OCI-LY3 (cell line): ENCODE measurements around the gene OPRL1.

Experiments used
- H2AFZ ChIP-seq: fragments of 200-600, 300-600 bp; shearing (Covaris generic); 2 replicates; pipeline ENCODE4 v1.6.0; 2014; ENCODE audit warnings: antibody characterized with exemption, low read depth, low read length
- H3K27ac ChIP-seq: fragments of 200-600, 300-600 bp; sonication (generic); 2 replicates; pipeline ENCODE4 v1.5.1; 2014; ENCODE audit warnings: mild to moderate bottlenecking, low read length, moderate library complexity, mixed read lengths
- H3K27me3 ChIP-seq: fragments of 200-600, 300-600 bp; sonication (generic); 2 replicates; pipeline ENCODE4 v1.6.1; 2014; ENCODE audit warnings: low read depth, low read length, mixed read lengths
- H3K36me3 ChIP-seq: fragments of 200-600, 300-600 bp; sonication (generic); replicated peaks from 2 replicates; pipeline ENCODE3; 2014; ENCODE audit warnings: low read depth, low read length, mixed read lengths
- H3K4me1 ChIP-seq: fragments of 300-600, 200-600 bp; sonication (generic); 2 replicates; pipeline ENCODE4 v1.6.1; 2014; ENCODE audit warnings: low read length, mixed read lengths
- H3K4me2 ChIP-seq: fragments of 200-600, 300-600 bp; sonication (generic); 2 replicates; pipeline ENCODE4 v1.6.1; 2014; ENCODE audit warnings: low read length, mixed read lengths
- H3K4me3 ChIP-seq: fragments of 300-600, 200-600 bp; sonication (generic); 2 replicates; pipeline ENCODE4 v1.5.1; 2014; ENCODE audit warnings: antibody characterized with exemption, mild to moderate bottlenecking, low read length, moderate library complexity
- H3K79me2 ChIP-seq: fragments of 300-600, 200-600 bp; shearing (Covaris generic); 2 replicates; pipeline ENCODE4 v1.6.1; 2014; ENCODE audit warnings: mild to moderate bottlenecking, low read length, mixed read lengths
- H3K9ac ChIP-seq: fragments of 300-600, 200-600 bp; shearing (Covaris generic); 2 replicates; pipeline ENCODE4 v1.6.0; 2014; ENCODE audit warnings: mild to moderate bottlenecking, low read length, moderate library complexity
- H3K9me3 ChIP-seq: fragments of 200-600, 300-600 bp; shearing (Covaris generic); 2 replicates; pipeline ENCODE4 v1.6.1; 2014; ENCODE audit warnings: low read length, mixed read lengths; ENCODE audit not compliant: insufficient read depth
- H4K20me1 ChIP-seq: fragments of 200-600, 300-600 bp; sonication (generic); 2 replicates; pipeline ENCODE4 v1.6.1; 2016; ENCODE audit warnings: low read length, mixed read lengths; ENCODE audit not compliant: insufficient read depth
- EZH2phosphoT487 ChIP-seq: fragments of 200-600 bp; shearing (Covaris generic); IDR thresholded peaks from 2 replicates; pipeline ENCODE4 v1.6.1; 2018; ENCODE audit warnings: antibody characterized with exemption, mixed run types, low read depth
- TF ChIP-seq, protein P1 (sequence below): fragments of 200-600, 300-600 bp; sonication (generic); IDR thresholded peaks from 2 replicates; pipeline ENCODE4 v1.5.1; 2014; ENCODE audit warnings: antibody characterized with exemption, low read length, low read depth

OPRL1 gene

DNA sequence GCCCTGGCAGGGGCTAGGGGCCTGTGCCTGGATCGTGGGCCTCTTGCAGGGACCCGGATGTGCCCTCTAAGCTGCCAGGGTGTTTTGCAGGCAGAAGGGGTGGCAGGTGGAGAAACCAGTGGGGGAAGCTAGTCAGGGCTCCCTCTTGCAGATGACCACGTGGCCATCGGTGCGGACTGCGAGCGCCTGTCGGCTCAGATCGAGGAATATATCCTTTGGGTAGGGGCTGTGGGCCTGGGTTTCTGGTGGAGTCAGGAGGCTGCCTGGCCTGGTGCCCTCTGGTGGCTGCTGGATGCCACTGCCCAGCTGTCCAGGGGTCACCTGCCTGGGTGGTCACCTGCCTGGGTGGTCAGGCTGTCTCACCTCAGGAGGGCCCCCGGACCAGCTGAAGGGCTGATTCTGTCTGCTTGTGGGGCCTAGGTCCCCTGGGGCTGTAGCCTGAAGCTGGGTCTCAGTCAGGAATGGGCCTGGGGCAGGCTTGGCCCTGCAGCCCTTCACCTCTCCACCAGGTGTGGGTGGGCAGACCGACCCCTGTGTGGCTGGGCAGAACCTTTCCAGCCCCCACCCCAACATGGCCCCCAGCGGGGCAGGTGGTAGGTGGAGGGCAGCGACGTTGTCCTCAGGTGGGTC, 10.2 kb upstream of the OPRL1 start:
- no peak overlapping the region for H3K4me3 ChIP-seq
- H3K79me2 ChIP-seq: no peaks in the 10 kb centered on the region
- no peak overlapping the region for H3K27ac ChIP-seq
- no peaks in the 10 kb centered on the region for H4K20me1 ChIP-seq
- H3K9me3 ChIP-seq: no peaks in the 10 kb centered on the region
- H2AFZ ChIP-seq: no peak overlapping the region
- peaks cover 4% of the 10 kb centered on the region; the same call in 1 of the 2 replicates for H3K27me3 ChIP-seq
- peaks cover 6% of the 10 kb centered on the region; the same call in 1 of the 2 replicates for H3K4me1 ChIP-seq
- no peak overlapping the region for H3K4me2 ChIP-seq
- TF ChIP-seq, protein P1, sequence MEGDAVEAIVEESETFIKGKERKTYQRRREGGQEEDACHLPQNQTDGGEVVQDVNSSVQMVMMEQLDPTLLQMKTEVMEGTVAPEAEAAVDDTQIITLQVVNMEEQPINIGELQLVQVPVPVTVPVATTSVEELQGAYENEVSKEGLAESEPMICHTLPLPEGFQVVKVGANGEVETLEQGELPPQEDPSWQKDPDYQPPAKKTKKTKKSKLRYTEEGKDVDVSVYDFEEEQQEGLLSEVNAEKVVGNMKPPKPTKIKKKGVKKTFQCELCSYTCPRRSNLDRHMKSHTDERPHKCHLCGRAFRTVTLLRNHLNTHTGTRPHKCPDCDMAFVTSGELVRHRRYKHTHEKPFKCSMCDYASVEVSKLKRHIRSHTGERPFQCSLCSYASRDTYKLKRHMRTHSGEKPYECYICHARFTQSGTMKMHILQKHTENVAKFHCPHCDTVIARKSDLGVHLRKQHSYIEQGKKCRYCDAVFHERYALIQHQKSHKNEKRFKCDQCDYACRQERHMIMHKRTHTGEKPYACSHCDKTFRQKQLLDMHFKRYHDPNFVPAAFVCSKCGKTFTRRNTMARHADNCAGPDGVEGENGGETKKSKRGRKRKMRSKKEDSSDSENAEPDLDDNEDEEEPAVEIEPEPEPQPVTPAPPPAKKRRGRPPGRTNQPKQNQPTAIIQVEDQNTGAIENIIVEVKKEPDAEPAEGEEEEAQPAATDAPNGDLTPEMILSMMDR: peak; percentile 75
- no peak for TF ChIP-seq EZH2phosphoT487
- H3K36me3 ChIP-seq: peaks cover 10% of the 10 kb centered on the region
- no peak overlapping the region for H3K9ac ChIP-seq

DNA sequence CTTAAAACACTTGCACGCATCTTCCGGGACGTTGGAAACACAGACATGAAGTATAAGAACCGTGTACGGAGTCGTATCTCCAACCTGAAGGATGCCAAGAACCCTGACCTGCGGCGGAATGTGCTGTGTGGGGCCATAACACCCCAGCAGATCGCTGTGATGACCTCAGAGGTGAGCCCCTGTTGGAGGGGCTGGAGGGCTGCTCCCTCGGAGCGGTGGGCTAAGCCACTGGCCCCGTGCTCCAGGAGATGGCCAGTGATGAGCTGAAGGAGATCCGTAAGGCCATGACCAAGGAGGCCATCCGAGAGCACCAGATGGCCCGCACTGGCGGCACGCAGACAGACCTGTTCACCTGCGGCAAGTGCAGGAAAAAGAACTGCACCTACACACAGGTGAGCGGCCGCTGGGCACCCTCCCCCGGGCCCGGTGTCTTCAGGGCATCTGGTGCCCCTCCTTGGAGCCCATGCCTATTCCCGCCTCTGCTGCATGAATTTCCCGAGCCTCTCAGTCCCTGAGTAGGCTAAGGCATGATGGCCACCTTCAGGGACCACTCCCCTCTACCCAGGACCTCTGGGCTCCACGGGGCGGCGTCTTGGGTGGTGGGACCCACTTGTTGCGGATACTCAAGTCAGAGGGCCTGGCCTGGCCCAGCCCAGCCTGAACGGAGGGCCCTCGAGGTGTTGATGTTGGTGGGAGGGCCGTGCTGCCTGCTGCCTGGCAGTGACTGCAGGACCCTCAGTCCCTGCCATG, 9.5 kb upstream of the OPRL1 start:
- H3K4me1 ChIP-seq: peaks cover 6% of the 10 kb centered on the region; the same call in 1 of the 2 replicates

DNA sequence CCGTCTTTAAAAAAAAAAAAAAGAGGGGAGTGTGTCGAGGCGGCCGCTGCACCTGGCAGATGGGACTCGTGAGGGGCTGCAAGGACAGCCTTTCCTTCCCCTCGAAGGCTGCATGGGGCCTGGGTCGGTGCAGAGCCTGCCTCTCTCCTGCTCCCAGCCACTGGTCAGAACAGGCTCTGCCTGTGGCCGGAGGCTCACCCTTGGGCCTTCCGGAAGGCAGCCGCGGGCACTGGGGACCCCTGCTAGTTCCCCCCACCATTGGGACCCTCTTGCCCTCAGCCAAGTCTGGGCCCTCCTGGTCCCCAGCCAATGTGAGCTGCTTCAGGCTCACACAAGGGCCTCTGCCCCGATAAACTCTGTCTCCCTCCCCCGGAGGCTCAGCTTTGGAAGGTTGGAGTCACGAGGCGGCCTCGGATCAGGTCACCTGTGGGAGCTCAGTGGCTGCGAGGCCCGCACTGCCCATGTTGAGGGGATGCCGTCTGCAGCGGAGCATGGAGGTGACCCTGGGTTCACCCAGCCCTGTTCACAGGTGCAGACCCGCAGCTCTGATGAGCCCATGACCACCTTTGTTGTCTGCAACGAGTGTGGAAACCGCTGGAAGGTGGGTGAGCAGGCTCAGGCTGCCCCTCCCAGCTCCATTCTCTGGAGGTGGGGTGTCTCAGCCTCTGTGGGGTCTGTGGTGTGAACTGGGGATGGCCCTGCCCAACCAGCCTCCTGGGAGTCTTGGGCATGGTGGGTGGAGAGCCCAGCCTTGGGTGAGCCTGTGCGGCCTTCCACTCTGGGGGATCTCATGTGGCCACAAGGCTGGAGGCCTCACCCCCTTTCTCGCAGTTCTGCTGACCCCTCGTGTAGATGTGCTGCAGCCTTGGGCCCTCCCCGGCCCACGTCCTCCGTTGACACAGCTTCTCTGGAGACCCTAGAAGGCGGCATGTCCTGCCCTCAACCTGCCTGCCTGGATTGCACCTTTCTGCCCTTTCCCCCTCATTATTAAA, 8.2 kb upstream of the OPRL1 start:
- Histone ChIP-seq H3K27ac (no peak overlapping the region), H3K4me3 (no peak overlapping the region), H3K4me2 (no peak overlapping the region), H3K27me3 (no peaks in the 10 kb centered on the region; the same call in 1 of the 2 replicates), H3K9ac (no peak overlapping the region), H2AFZ (no peak overlapping the region), H3K4me1 (peaks cover 6% of the 10 kb centered on the region), H4K20me1 (no peaks in the 10 kb centered on the region), H3K79me2 (peaks cover 7% of the 10 kb centered on the region; the same call in 1 of the 2 replicates), H3K9me3 (no peaks in the 10 kb centered on the region), H3K36me3 (peaks cover 19% of the 10 kb centered on the region)
- TF ChIP-seq, protein P1: no peak
- no peak for TF ChIP-seq EZH2phosphoT487

More for the DNA sequence above, 9.5 kb upstream of the OPRL1 start:
- no peaks in the 10 kb centered on the region for H3K9me3 ChIP-seq
- no peak overlapping the region for H3K4me3 ChIP-seq
- H3K36me3 ChIP-seq: peaks cover 14% of the 10 kb centered on the region
- H3K27me3 ChIP-seq: peaks cover 4% of the 10 kb centered on the region; the same call in 1 of the 2 replicates
- TF ChIP-seq EZH2phosphoT487: no peak
- TF ChIP-seq, protein P1: no peak
- no peaks in the 10 kb centered on the region for H4K20me1 ChIP-seq
- no peaks in the 10 kb centered on the region for H3K79me2 ChIP-seq
- H3K9ac ChIP-seq: no peak overlapping the region
- no peak overlapping the region for H2AFZ ChIP-seq
- H3K4me2 ChIP-seq: no peak overlapping the region
- no peak overlapping the region for H3K27ac ChIP-seq
